Heart right ventricle (tissue), 16 donors: ENCODE measurements around the gene NPAS2. TPM values are rescaled to one million over a fixed set of nuclear protein-coding genes. Genes with fewer than 3 reads are reported as not detected.

ENCODE experiments used
- ATAC-seq, 8 donors: fragments of 200-7000 bp; cut with Tn5 transposase; one replicate each; pipeline ENCODE4 v1.9.1; 2020; ENCODE audit warnings: mild to moderate bottlenecking in 8 of 8, moderate library complexity in 8 of 8, moderate number of reproducible peaks in 1 of 8
- DNase-seq, 2 donors: peaks; one replicate each; pipeline ENCODE4 v3.0.0-alpha.2; 2020
- H3K27ac ChIP-seq, 10 donors: fragments of 200-600 bp; sonication (generic) in 2 of 10; one replicate each; pipeline versions ENCODE4 v1.5.0 to v1.8.0; 2020 to 2022; ENCODE audit warnings: mild to moderate bottlenecking in 3 of 10
- H3K27me3 ChIP-seq, 7 donors: fragments of 200-600 bp; one replicate each; pipeline ENCODE4 v1.8.0; 2021 to 2022; ENCODE audit warnings: mild to moderate bottlenecking in 2 of 7
- H3K36me3 ChIP-seq, 9 donors: fragments of 200-600 bp; sonication (generic) in 1 of 9; one replicate each; pipeline versions ENCODE4 v1.5.0 to v1.8.0; 2020 to 2022; ENCODE audit warnings: mild to moderate bottlenecking in 2 of 9
- H3K4me1 ChIP-seq, 9 donors: fragments of 200-600 bp; sonication (generic) in 1 of 9; one replicate each; pipeline versions ENCODE4 v1.5.0 to v1.8.0; 2020 to 2022; ENCODE audit warnings: mild to moderate bottlenecking in 4 of 9
- H3K4me3 ChIP-seq, 10 donors: fragments of 200-600 bp; sonication (generic) in 2 of 10; one replicate each; pipeline versions ENCODE4 v1.5.0 to v1.8.0; 2020 to 2022; ENCODE audit warnings: mild to moderate bottlenecking in 7 of 10, moderate library complexity in 2 of 10
- H3K9me3 ChIP-seq, 11 donors: fragments of 200-600 bp in 10 of 11; sonication (generic) in 2 of 11; one replicate each; pipeline versions ENCODE4 v1.5.0 to v1.8.0; 2013 to 2022; ENCODE audit warnings: mild to moderate bottlenecking in 2 of 11, control low read depth in 1 of 11, moderate library complexity in 1 of 11
- CTCF ChIP-seq, 9 donors: fragments of 200-600 bp; sonication (generic) in 2 of 9; IDR thresholded peaks; one replicate each; pipeline versions ENCODE4 v1.5.0 to v1.8.0; 2021 to 2022; ENCODE audit warnings: antibody characterized with exemption in 9 of 9, mild to moderate bottlenecking in 5 of 9, moderate library complexity in 1 of 9
- WGBS, 2 donors: extraction: QIAGEN DNeasy Blood & Tissue Kit; methylation state at CpG; one replicate each; pipeline ENCODE4 v1.1.7; 2013; ENCODE audit warnings: inconsistent platforms in 1 of 2; 5-methylcytosine and 5-hydroxymethylcytosine counted together
- intact Hi-C, 10 donors: fragments of 100-400 bp; cut with DNase I; formaldehyde crosslinking; loops; one replicate each; pipeline versions ENCODE4 v1.11.1 to v1.14.2; 2022
- polyA plus RNA-seq, 2 donors: library from polyadenylated mRNA; stranded (reverse); fragments of 200-250 nt; gene quantifications; one replicate each; pipeline ENCODE4 v1.2.3, GENCODE V29; 2013
- total RNA-seq, 10 donors: library from RNA; stranded (reverse); fragmentation: NEBNext Ultra II Directional in 3 of 10; extraction: Animal tissue kit (Norgen Biotek cat#: 25700) in 3 of 10; gene quantifications; one replicate each; pipeline versions ENCODE4 v1.2.1 to v1.2.4, GENCODE V29; 2021 to 2023
- donor health status: Arrhythmogenic right ventricular cardiomyopathy.
- donor health status: ischemic (EF 13 %, LVEDD 7.1; RV severe dilation, severe dysfunction).
- donor health status: healthy with polysubstance abuse.
- donor health status: DM: no; HTN: yes; CAD: no.
- donor health status: DM: no; HTN: no; CAD: no.
- donor health status: ischemic (EF 25% LVEDD 6.9; RV normal size, moderate dysfunction).
- donor health status: ischemic (EF 25% LVEDD 5.7; RV mildly dilated, moderate dysfunction).
- donor health status: healthy.
- donor health status: DM: yes; HTN: yes; CAD: no.
- donor health status: Ischemic cardiomyopathy.
- donor health status: ischemic (EF 35%, LVEDD 5.7; RV mildly dilated, moderate dysfunction).
- donor health status: nonischemic (EF 11% LVEDD 7.7; RV severe dilation, severe dysfunction).
- donor health status: DM: yes; HTN: yes; CAD: no.
- donor health status: PGD.
- donor health status: ischemic (EF 29% LVEDD 5.4; RV normal size, mild dysfunction).
- donor health status: nonischemic (EF 23%, LVEDD 6.1; RV moderate dilation, normal function).

NPAS2 gene
- total and polyA plus RNA-seq, 12 donors, result 32.1 to 70.1 (median 41.2) TPM

DNA sequence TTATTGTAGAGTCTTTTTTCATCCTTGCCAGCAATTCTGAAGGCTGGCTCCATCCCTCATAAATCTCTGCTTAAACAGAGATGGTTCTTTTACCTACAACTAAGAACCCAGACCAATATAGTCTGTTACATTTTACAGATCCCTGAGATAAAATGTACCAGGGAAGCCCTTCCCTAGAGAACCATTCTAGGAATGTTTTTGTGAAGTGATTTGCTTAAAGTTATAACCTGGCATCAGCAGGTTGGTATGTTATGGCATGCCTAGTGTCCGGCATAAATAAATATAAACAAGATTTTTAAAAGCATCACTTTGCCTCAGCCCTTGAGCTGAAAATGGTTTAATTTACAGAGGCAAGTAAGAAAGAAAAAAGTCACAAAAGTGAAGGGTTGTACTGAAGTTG lies 18.5 kb upstream of the NPAS2 start:
- WGBS, 2 donors, result 90 to 95% methylated on average over 1 of the region's 1 CpG
- Histone ChIP-seq H3K36me3 (no peaks in the 10 kb centered on the region), H3K4me3 (no peak overlapping the region), H3K27me3 (no peaks in the 10 kb centered on the region), H3K4me1 (peaks cover 0 to 6% (median 0%) of the 10 kb centered on the region in 9 donors), H3K9me3 (no peaks in the 10 kb centered on the region), H3K27ac (no peak overlapping the region)
- no peak for TF ChIP-seq CTCF (IDR thresholded peaks at IDR 0.05)
- no peak for DNase-seq
- no peak for ATAC-seq
- intact Hi-C loops, result no loop called here

- TF ChIP-seq CTCF (IDR thresholded peaks at IDR 0.05), result no peak
- WGBS, 2 donors, result 92% methylated on average over 9 of the region's 9 CpGs
- no peak overlapping the region for H3K27ac ChIP-seq
- intact Hi-C loops, result no loop called here
- no peaks in the 10 kb centered on the region for H3K9me3 ChIP-seq
- no peak overlapping the region for H3K4me3 ChIP-seq
- H3K36me3 ChIP-seq, result no peaks in the 10 kb centered on the region
- H3K27me3 ChIP-seq, result no peaks in the 10 kb centered on the region
- peaks cover 0 to 6% (median 0%) of the 10 kb centered on the region in 9 donors for H3K4me1 ChIP-seq
- no peak for DNase-seq
- peak in 1 of 8 donors; percentile 62 for ATAC-seq
Observed at GRCh38 chr2:100802066-100802465, 17.9 kb upstream of the NPAS2 start.

- Histone ChIP-seq H3K9me3 (no peaks in the 10 kb centered on the region), H3K4me1 (peaks cover 0 to 12% (median 0%) of the 10 kb centered on the region in 9 donors), H3K4me3 (no peak overlapping the region), H3K27me3 (no peaks in the 10 kb centered on the region), H3K27ac (no peak overlapping the region), H3K36me3 (no peaks in the 10 kb centered on the region)
- no peak for TF ChIP-seq CTCF (IDR thresholded peaks at IDR 0.05)
- ATAC-seq (no peak), DNase-seq (no peak)
- intact Hi-C loops, result no loop called here
- WGBS, 2 donors, result 76 to 89% methylated on average over 6 of the region's 6 CpGs
Observed at GRCh38 chr2:100803334-100803733, 16.6 kb upstream of the NPAS2 start.

GRCh38 chr2:100806550-100806949 lies 13.4 kb upstream of the NPAS2 start:
- H3K36me3 ChIP-seq, result no peaks in the 10 kb centered on the region
- no peaks in the 10 kb centered on the region for H3K9me3 ChIP-seq
- no peak for TF ChIP-seq CTCF (IDR thresholded peaks at IDR 0.05)
- no peak overlapping the region for H3K4me3 ChIP-seq
- ATAC-seq, result no peak
- no peak for DNase-seq
- no peak overlapping the region for H3K27ac ChIP-seq
- intact Hi-C loops, result loop anchor here in 1 of 10 donors (2.0 kb wide), 1 partner anchor 22 kb away; no protein-coding TSS in a partner anchor
- H3K4me1 ChIP-seq, result peaks cover 0 to 18% (median 0%) of the 10 kb centered on the region in 9 donors
- no peaks in the 10 kb centered on the region for H3K27me3 ChIP-seq
- 83 to 95% methylated on average over 3 of the region's 3 CpGs for WGBS, 2 donors
